H9 (cell line): Measurements from ENCODE around the gene INTS1. TPM values are rescaled to one million over a fixed set of nuclear protein-coding genes. Genes with fewer than 3 reads are reported as not detected.

Experiments used
- DNase-seq: peaks from one replicate; pipeline ENCODE4 v3.0.0-alpha.2; 2017
- H2AFZ ChIP-seq: one replicate; pipeline ENCODE4 v1.6.1; 2013; ENCODE audit warnings: mild to moderate bottlenecking, low read length, control low read depth, moderate library complexity
- H2AK5ac ChIP-seq: 2 replicates; pipeline ENCODE4 v1.6.1; 2013; ENCODE audit warnings: low read length, control low read depth, mixed read lengths; ENCODE audit not compliant: insufficient read length
- H2BK120ac ChIP-seq: one replicate; pipeline ENCODE4 v1.6.1; 2013; ENCODE audit warnings: low read depth, mild to moderate bottlenecking, low read length, control low read depth, inconsistent platforms; ENCODE audit not compliant: poor library complexity, severe bottlenecking
- H2BK12ac ChIP-seq: 2 replicates; pipeline ENCODE4 v1.6.1; 2013; ENCODE audit warnings: low read length, control low read depth, mixed read lengths, low read depth; ENCODE audit not compliant: insufficient read length
- H2BK15ac ChIP-seq: 2 replicates; pipeline ENCODE4 v1.6.1; 2013; ENCODE audit warnings: low read depth, low read length, control low read depth
- H2BK20ac ChIP-seq: one replicate; pipeline ENCODE4 v1.6.1; 2013; ENCODE audit warnings: low read depth, mild to moderate bottlenecking, low read length, control low read depth, inconsistent platforms; ENCODE audit not compliant: poor library complexity, severe bottlenecking
- H2BK5ac ChIP-seq: 2 replicates; pipeline ENCODE4 v1.6.1; 2013; ENCODE audit warnings: low read length, control low read depth, mixed read lengths; ENCODE audit not compliant: insufficient read length
- H3K14ac ChIP-seq: 2 replicates; pipeline ENCODE4 v1.6.1; 2013; ENCODE audit warnings: low read length, control low read depth; ENCODE audit not compliant: insufficient read depth
- H3K18ac ChIP-seq: 2 replicates; pipeline ENCODE4 v1.6.1; 2013; ENCODE audit warnings: low read depth, mild to moderate bottlenecking, mixed read lengths, low read length, control low read depth; ENCODE audit not compliant: insufficient read length
- H3K23ac ChIP-seq: 2 replicates; pipeline ENCODE4 v1.6.1; 2013; ENCODE audit warnings: low read length, control low read depth, mixed read lengths, low read depth; ENCODE audit not compliant: insufficient read length
- H3K23me2 ChIP-seq: 2 replicates; pipeline ENCODE4 v1.6.1; 2013; ENCODE audit warnings: low read depth, mild to moderate bottlenecking, mixed read lengths, low read length, control low read depth; ENCODE audit not compliant: insufficient read length, poor library complexity, severe bottlenecking
- H3K27ac ChIP-seq: 2 replicates; pipeline ENCODE4 v1.5.1; 2013; ENCODE audit warnings: low read length, control low read depth, mixed read lengths, low read depth; ENCODE audit not compliant: insufficient read length
- H3K27me3 ChIP-seq: 2 replicates; pipeline ENCODE4 v1.6.1; 2013; ENCODE audit warnings: low read length, control low read depth, inconsistent platforms; ENCODE audit not compliant: insufficient read depth
- H3K4ac ChIP-seq: 2 replicates; pipeline ENCODE4 v1.6.1; 2013; ENCODE audit warnings: low read depth, mild to moderate bottlenecking, control low read depth, inconsistent platforms, low read length, moderate library complexity
- H3K4me1 ChIP-seq: 2 replicates; pipeline ENCODE4 v1.6.1; 2013; ENCODE audit warnings: low read length, control low read depth, inconsistent platforms; ENCODE audit not compliant: insufficient read depth
- H3K4me2 ChIP-seq: 2 replicates; pipeline ENCODE4 v1.6.1; 2013; ENCODE audit warnings: low read length, control low read depth, mixed read lengths; ENCODE audit not compliant: insufficient read length, insufficient read depth
- H3K56ac ChIP-seq: 2 replicates; pipeline ENCODE4 v1.6.1; 2013; ENCODE audit warnings: low read depth, mild to moderate bottlenecking, mixed read lengths, low read length, control low read depth; ENCODE audit not compliant: insufficient read length
- H3K79me1 ChIP-seq: 2 replicates; pipeline ENCODE4 v1.6.1; 2013; ENCODE audit warnings: low read depth, mild to moderate bottlenecking, moderate library complexity, low read length, control low read depth, inconsistent platforms; ENCODE audit not compliant: insufficient read depth, poor library complexity, severe bottlenecking
- H3K79me2 ChIP-seq: 2 replicates; pipeline ENCODE4 v1.6.1; 2013; ENCODE audit warnings: low read length, control low read depth, inconsistent platforms; ENCODE audit not compliant: insufficient read depth
- H3K9ac ChIP-seq: 2 replicates; pipeline ENCODE4 v1.6.1; 2013; ENCODE audit warnings: low read length, control low read depth, mixed read lengths; ENCODE audit not compliant: insufficient read length; ENCODE audit errors: extremely low read depth
- H3K9me3 ChIP-seq: one replicate; pipeline ENCODE4 v1.6.1; 2013; ENCODE audit warnings: low read depth, low read length, inconsistent platforms; ENCODE audit not compliant: control insufficient read depth
- H3T11ph ChIP-seq: one replicate; pipeline ENCODE4 v1.6.1; 2013; ENCODE audit warnings: mild to moderate bottlenecking, low read length, control low read depth, inconsistent platforms
- H4K20me1 ChIP-seq: one replicate; pipeline ENCODE4 v1.6.1; 2013; ENCODE audit not compliant: control insufficient read depth, insufficient read length, insufficient read depth
- H4K5ac ChIP-seq: 2 replicates; pipeline ENCODE4 v1.6.1; 2013; ENCODE audit warnings: low read depth, mild to moderate bottlenecking, mixed read lengths, low read length, control low read depth; ENCODE audit not compliant: insufficient read length
- H4K8ac ChIP-seq: replicated peaks from 2 replicates; pipeline ENCODE4 v1.6.1; 2013; ENCODE audit warnings: low read length, control low read depth, mixed read lengths, low read depth; ENCODE audit not compliant: insufficient read length
- H4K91ac ChIP-seq: 2 replicates; pipeline ENCODE4 v1.6.1; 2013; ENCODE audit warnings: low read depth, mild to moderate bottlenecking, moderate library complexity, mixed read lengths, low read length, control low read depth; ENCODE audit not compliant: insufficient read length
- H3K27ac Mint-ChIP-seq, 3 experiments: 2 replicates in 2 of 3; 3 replicates in 1 of 3; pipeline ENCODE4 v1.8.0; 2020 to 2021; ENCODE audit warnings: mixed read lengths in 3 of 3, mild to moderate bottlenecking in 1 of 3, moderate library complexity in 1 of 3
- H3K27me3 Mint-ChIP-seq: 2 replicates; pipeline ENCODE4 v1.8.0; 2021; ENCODE audit warnings: low read depth, mild to moderate bottlenecking, moderate library complexity, mixed read lengths
- H3K36me3 Mint-ChIP-seq, 3 experiments: 2 replicates in 2 of 3; 3 replicates in 1 of 3; pipeline ENCODE4 v1.8.0; 2020 to 2021; ENCODE audit warnings: low read depth in 3 of 3, mixed read lengths in 3 of 3; ENCODE audit not compliant: insufficient read depth in 1 of 3
- H3K4me1 Mint-ChIP-seq, 2 experiments: 2 replicates each; pipeline ENCODE4 v1.8.0; 2020; ENCODE audit warnings: mixed read lengths in 2 of 2
- H3K4me3 Mint-ChIP-seq, 2 experiments: 2 replicates in 1 of 2; 3 replicates in 1 of 2; pipeline ENCODE4 v1.8.0; 2020 to 2021; ENCODE audit warnings: mild to moderate bottlenecking in 2 of 2, mixed read lengths in 2 of 2, moderate library complexity in 1 of 2
- H3K9me3 Mint-ChIP-seq, 2 experiments: 2 replicates in 1 of 2; 3 replicates in 1 of 2; pipeline ENCODE4 v1.8.0; 2020; ENCODE audit warnings: mild to moderate bottlenecking in 2 of 2, mixed read lengths in 2 of 2, moderate library complexity in 1 of 2
- WGBS: extraction: QIAGEN DNeasy Blood & Tissue Kit; methylation state at CpG from one replicate; pipeline ENCODE4 v1.1.7; 2013; ENCODE audit warnings: missing lambda C conversion rate, low lambda C conversion rate, mixed read lengths; ENCODE audit not compliant: insufficient read length; ENCODE audit errors: extremely low coverage; 5-methylcytosine and 5-hydroxymethylcytosine counted together
- total RNA-seq: library from RNA; stranded (reverse); gene quantifications from 2 replicates; pipeline ENCODE4 v1.2.1, GENCODE V29; 2021
- TF ChIP-seq, protein P1 (sequence below): fragments of 200-600 bp; sonication (generic); conservative IDR thresholded peaks from 3 replicates; pipeline ENCODE4 v1.8.0; 2021; ENCODE audit warnings: antibody characterized with exemption, mild to moderate bottlenecking

INTS1 gene
- total RNA-seq, 1 experiment from 2014 or later: 133 TPM

DNA sequence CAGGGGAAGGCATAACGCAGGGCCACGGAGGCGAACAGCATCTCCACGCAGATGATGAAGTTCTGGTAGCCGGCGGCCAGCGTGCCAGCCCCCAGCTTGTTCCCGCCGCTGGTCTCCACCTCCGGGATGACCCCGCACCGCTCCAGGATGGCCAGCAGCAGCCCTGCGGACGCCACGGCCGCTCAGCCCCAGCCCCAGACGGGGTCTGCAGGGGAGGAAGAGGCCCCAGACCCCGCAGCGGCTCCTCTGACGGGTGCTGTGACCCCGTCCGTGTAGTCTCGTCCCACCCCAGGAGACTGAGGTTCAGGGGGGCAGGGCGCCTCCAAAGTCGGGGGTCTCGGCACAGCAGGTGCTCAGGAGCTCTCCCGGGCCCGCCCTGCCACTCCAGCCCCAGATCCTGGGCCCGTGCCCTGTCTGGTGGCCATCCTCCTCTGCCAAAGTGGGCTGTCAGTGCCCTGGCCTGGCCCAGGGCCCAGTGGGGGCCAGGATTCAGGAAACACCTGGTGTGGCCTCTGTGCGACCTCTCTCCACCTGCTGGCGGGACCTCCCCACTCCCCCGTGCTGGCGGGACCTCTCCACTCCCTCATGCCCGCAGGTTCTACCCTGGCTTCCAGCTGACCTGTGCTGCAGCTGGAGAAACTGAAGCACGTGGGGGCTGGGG lies 43.7 kb upstream of the INTS1 start:
- WGBS: no CpG with 5 or more reads among the region's 35 CpGs
- no peak overlapping the region for H2BK12ac ChIP-seq
- H2AK5ac ChIP-seq: no peak overlapping the region
- no peaks in the 10 kb centered on the region for H3K23me2 ChIP-seq
- no peak overlapping the region for H2BK120ac ChIP-seq
- no peaks in the 10 kb centered on the region for H3K79me2 ChIP-seq
- Mint-ChIP-seq H3K27ac (peak overlapping the region in 1 of 3 experiments; percentile 56; a peak in 2 of 7 replicates), H3K4me3 (no peak overlapping the region; a peak in 1 of 5 replicates), H3K4me1 (no peaks in the 10 kb centered on the region), H3K36me3 (no peaks in the 10 kb centered on the region), H3K9me3 (no peaks in the 10 kb centered on the region; a peak in 1 of 5 replicates), H3K27me3 (no peaks in the 10 kb centered on the region; the same call in 1 of the 2 replicates)
- no peaks in the 10 kb centered on the region for H3K9me3 ChIP-seq
- H3K27ac ChIP-seq: no peak overlapping the region
- TF ChIP-seq, protein P1, sequence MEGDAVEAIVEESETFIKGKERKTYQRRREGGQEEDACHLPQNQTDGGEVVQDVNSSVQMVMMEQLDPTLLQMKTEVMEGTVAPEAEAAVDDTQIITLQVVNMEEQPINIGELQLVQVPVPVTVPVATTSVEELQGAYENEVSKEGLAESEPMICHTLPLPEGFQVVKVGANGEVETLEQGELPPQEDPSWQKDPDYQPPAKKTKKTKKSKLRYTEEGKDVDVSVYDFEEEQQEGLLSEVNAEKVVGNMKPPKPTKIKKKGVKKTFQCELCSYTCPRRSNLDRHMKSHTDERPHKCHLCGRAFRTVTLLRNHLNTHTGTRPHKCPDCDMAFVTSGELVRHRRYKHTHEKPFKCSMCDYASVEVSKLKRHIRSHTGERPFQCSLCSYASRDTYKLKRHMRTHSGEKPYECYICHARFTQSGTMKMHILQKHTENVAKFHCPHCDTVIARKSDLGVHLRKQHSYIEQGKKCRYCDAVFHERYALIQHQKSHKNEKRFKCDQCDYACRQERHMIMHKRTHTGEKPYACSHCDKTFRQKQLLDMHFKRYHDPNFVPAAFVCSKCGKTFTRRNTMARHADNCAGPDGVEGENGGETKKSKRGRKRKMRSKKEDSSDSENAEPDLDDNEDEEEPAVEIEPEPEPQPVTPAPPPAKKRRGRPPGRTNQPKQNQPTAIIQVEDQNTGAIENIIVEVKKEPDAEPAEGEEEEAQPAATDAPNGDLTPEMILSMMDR: no peak
- no peak for DNase-seq
- no peak overlapping the region for H3K23ac ChIP-seq
- H4K5ac ChIP-seq: no peak overlapping the region
- no peak overlapping the region; the same call in 1 of the 2 replicates for H3K14ac ChIP-seq
- H3K9ac ChIP-seq: no peak overlapping the region
- H2BK15ac ChIP-seq: no peak overlapping the region
- no peak overlapping the region for H2BK20ac ChIP-seq
- H3K4me1 ChIP-seq: no peaks in the 10 kb centered on the region
- no peaks in the 10 kb centered on the region for H3K79me1 ChIP-seq
- no peak overlapping the region for H2BK5ac ChIP-seq
- no peaks in the 10 kb centered on the region for H3K27me3 ChIP-seq
- no peak overlapping the region for H4K8ac ChIP-seq
- no peak overlapping the region for H3K18ac ChIP-seq
- H3T11ph ChIP-seq: no peak overlapping the region
- no peak overlapping the region for H3K56ac ChIP-seq
- no peaks in the 10 kb centered on the region for H4K20me1 ChIP-seq
- no peak overlapping the region for H3K4me2 ChIP-seq
- H3K4ac ChIP-seq: no peak overlapping the region
- H4K91ac ChIP-seq: no peak overlapping the region
- no peak overlapping the region for H2AFZ ChIP-seq
